ENCODE measurements around the gene CFAP299.

Gene CFAP299

DNA sequence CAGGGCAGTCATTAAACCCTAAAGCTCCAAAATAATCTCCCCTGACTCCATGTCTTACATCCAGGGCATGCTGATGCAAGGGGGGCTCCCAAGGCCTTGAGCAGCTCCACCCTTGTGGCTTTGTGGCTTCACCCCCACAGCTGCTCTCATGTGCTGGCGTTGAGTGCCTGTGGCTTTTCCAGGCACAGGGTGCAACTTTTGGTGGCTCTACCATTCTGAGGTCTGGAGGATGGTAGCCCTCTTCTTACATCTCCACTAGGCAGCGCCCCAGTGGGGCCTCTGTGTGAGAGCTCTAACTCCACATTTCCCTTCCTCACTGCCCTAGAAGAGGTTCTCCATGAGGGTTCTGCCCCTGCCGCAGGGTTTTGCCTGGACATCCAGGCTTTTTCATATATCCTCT is 35.1 kb downstream of the CFAP299 start:
- Histone ChIP-seq H3K9ac (ENCODE audit: low read depth, low read length, poor library complexity, severe bottlenecking) (no peak overlapping the region), H3K9me3 (ENCODE audit: insufficient read depth, low read depth, low read length) (no peaks in the 10 kb centered on the region; the same call in 1 of the 2 replicates), H3K4me1 (ENCODE audit: insufficient read depth, low read length, poor library complexity, severe bottlenecking) (peaks cover 3% of the 10 kb centered on the region), H3F3A (ENCODE audit: low read depth) (no peaks in the 10 kb centered on the region), H3K27me3 (ENCODE audit: insufficient read depth, low read length, poor library complexity, severe bottlenecking) (no peaks in the 10 kb centered on the region), H2AFZ (ENCODE audit: low read length) (no peak overlapping the region), H3K9me2 (replicated peaks; ENCODE audit: low read depth, low read length) (no peaks in the 10 kb centered on the region), H3K36me3 (ENCODE audit: insufficient read depth, low read length) (no peaks in the 10 kb centered on the region), H3K4me2 (ENCODE audit: low read depth, low read length, poor library complexity, severe bottlenecking) (no peak overlapping the region), H3K79me2 (ENCODE audit: insufficient read depth, low read length) (no peaks in the 10 kb centered on the region), H3K4me3 (ENCODE audit: low read length, poor library complexity, severe bottlenecking) (no peak overlapping the region), H4K20me1 (ENCODE audit: insufficient read depth, low read length, poor library complexity, severe bottlenecking) (no peaks in the 10 kb centered on the region)
- TF ChIP-seq, protein P1, sequence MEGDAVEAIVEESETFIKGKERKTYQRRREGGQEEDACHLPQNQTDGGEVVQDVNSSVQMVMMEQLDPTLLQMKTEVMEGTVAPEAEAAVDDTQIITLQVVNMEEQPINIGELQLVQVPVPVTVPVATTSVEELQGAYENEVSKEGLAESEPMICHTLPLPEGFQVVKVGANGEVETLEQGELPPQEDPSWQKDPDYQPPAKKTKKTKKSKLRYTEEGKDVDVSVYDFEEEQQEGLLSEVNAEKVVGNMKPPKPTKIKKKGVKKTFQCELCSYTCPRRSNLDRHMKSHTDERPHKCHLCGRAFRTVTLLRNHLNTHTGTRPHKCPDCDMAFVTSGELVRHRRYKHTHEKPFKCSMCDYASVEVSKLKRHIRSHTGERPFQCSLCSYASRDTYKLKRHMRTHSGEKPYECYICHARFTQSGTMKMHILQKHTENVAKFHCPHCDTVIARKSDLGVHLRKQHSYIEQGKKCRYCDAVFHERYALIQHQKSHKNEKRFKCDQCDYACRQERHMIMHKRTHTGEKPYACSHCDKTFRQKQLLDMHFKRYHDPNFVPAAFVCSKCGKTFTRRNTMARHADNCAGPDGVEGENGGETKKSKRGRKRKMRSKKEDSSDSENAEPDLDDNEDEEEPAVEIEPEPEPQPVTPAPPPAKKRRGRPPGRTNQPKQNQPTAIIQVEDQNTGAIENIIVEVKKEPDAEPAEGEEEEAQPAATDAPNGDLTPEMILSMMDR (conservative IDR thresholded peaks at IDR 0.05; ENCODE audit: low read length) = no peak
- TF ChIP-seq EZH2phosphoT487 (IDR thresholded peaks at IDR 0.05; ENCODE audit: borderline replicate concordance) = no peak

DNA sequence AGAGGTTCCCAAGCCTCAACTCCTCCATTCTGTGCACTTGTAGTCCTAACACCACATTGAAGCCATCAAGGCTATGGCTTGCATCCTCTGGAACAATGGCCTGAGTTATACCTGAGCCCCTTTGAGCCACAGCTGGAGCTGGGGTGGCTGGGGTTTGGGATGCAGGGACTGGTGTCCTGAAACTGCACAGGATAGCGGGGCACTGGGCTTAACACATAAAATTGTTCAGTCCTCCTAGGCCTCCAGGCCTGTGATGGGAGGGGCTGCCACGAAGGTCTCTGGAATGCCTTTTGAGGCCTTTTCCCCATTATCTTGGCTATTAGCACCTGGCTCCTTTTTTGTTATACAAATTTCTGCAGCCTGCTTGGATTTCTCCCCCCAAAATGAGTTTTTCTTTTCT is 35.5 kb downstream of the CFAP299 start:
- Histone ChIP-seq H3K27me3 (ENCODE audit: insufficient read depth, low read length, poor library complexity, severe bottlenecking) (no peaks in the 10 kb centered on the region), H3K4me3 (ENCODE audit: low read length, poor library complexity, severe bottlenecking) (no peak overlapping the region), H3K9me2 (replicated peaks; ENCODE audit: low read depth, low read length) (no peaks in the 10 kb centered on the region), H2AFZ (ENCODE audit: low read length) (no peak overlapping the region), H3K36me3 (ENCODE audit: insufficient read depth, low read length) (no peaks in the 10 kb centered on the region), H3K79me2 (ENCODE audit: insufficient read depth, low read length) (no peaks in the 10 kb centered on the region), H4K20me1 (ENCODE audit: insufficient read depth, low read length, poor library complexity, severe bottlenecking) (no peaks in the 10 kb centered on the region), H3K4me1 (ENCODE audit: insufficient read depth, low read length, poor library complexity, severe bottlenecking) (peaks cover 2% of the 10 kb centered on the region), H3K9ac (ENCODE audit: low read depth, low read length, poor library complexity, severe bottlenecking) (no peak overlapping the region), H3F3A (ENCODE audit: low read depth) (no peaks in the 10 kb centered on the region), H3K9me3 (ENCODE audit: insufficient read depth, low read depth, low read length) (no peaks in the 10 kb centered on the region; the same call in 1 of the 2 replicates), H3K4me2 (ENCODE audit: low read depth, low read length, poor library complexity, severe bottlenecking) (no peak overlapping the region)
- TF ChIP-seq EZH2phosphoT487 (IDR thresholded peaks at IDR 0.05; ENCODE audit: borderline replicate concordance) = no peak
- TF ChIP-seq, protein P1 (conservative IDR thresholded peaks at IDR 0.05; ENCODE audit: low read length) = no peak

DNA sequence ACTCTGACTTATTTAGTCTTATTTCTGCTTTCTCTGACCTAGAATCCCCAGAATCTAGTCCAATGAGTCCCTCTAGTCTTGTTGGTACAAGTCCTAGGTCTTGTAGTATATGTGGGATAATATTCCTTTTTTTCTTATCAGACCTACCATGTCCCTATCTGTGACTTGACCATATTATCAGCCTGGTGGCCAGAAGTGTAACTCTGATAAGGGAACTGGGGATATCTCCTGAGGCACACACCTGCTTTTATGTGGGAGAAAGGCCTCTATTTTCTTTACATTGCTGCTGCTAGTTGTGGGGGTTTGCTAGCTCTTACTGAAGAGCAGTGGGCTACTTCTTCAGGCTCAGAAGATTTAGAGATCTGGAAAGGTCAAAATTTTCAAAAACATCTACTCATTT is 38.6 kb downstream of the CFAP299 start:
- no peaks in the 10 kb centered on the region; the same call in 1 of the 2 replicates for H3K9me3 ChIP-seq (ENCODE audit: insufficient read depth, low read depth, low read length)
- no peak overlapping the region for H3K9ac ChIP-seq (ENCODE audit: low read depth, low read length, poor library complexity, severe bottlenecking)
- H4K20me1 ChIP-seq (ENCODE audit: insufficient read depth, low read length, poor library complexity, severe bottlenecking) = no peaks in the 10 kb centered on the region
- no peaks in the 10 kb centered on the region for H3K4me1 ChIP-seq (ENCODE audit: insufficient read depth, low read length, poor library complexity, severe bottlenecking)
- H3K79me2 ChIP-seq (ENCODE audit: insufficient read depth, low read length) = no peaks in the 10 kb centered on the region
- no peaks in the 10 kb centered on the region for H3K9me2 ChIP-seq (replicated peaks; ENCODE audit: low read depth, low read length)
- no peaks in the 10 kb centered on the region for H3K27me3 ChIP-seq (ENCODE audit: insufficient read depth, low read length, poor library complexity, severe bottlenecking)
- H2AFZ ChIP-seq (ENCODE audit: low read length) = no peak overlapping the region
- H3F3A ChIP-seq (ENCODE audit: low read depth) = no peaks in the 10 kb centered on the region
- no peak overlapping the region for H3K4me2 ChIP-seq (ENCODE audit: low read depth, low read length, poor library complexity, severe bottlenecking)
- no peaks in the 10 kb centered on the region for H3K36me3 ChIP-seq (ENCODE audit: insufficient read depth, low read length)
- TF ChIP-seq, protein P1 (conservative IDR thresholded peaks at IDR 0.05; ENCODE audit: low read length) = no peak
- no peak for TF ChIP-seq EZH2phosphoT487 (IDR thresholded peaks at IDR 0.05; ENCODE audit: borderline replicate concordance)
- no peak overlapping the region for H3K4me3 ChIP-seq (ENCODE audit: low read length, poor library complexity, severe bottlenecking)

Data from Loucy (cell line).